Type B pancreatic cell (in vitro differentiated cells): ENCODE results near the gene DBR1. TPM values are rescaled to one million over a fixed set of nuclear protein-coding genes. Genes with fewer than 3 reads are reported as not detected.

Experiments
- DNase-seq: peaks from one replicate; pipeline ENCODE4 v3.0.0; 2021; ENCODE audit warnings: mixed read lengths; ENCODE audit not compliant: unreplicated experiment; ENCODE audit errors: extremely low spot score
- H3K27ac Mint-ChIP-seq: 2 replicates; pipeline ENCODE4 v1.8.0; 2021; ENCODE audit warnings: mild to moderate bottlenecking, mixed read lengths
- H3K27me3 Mint-ChIP-seq: 2 replicates; pipeline ENCODE4 v1.8.0; 2021; ENCODE audit warnings: mixed read lengths
- H3K36me3 Mint-ChIP-seq: 2 replicates; pipeline ENCODE4 v1.8.0; 2021; ENCODE audit warnings: mixed read lengths
- H3K4me1 Mint-ChIP-seq: one replicate; pipeline ENCODE4 v1.8.0; 2021; ENCODE audit warnings: mixed read lengths; ENCODE audit not compliant: unreplicated experiment
- H3K4me3 Mint-ChIP-seq: 2 replicates; pipeline ENCODE4 v1.8.0; 2021; ENCODE audit warnings: mild to moderate bottlenecking, mixed read lengths
- H3K9me3 Mint-ChIP-seq: 2 replicates; pipeline ENCODE4 v1.8.0; 2021; ENCODE audit warnings: mixed read lengths
- total RNA-seq: library from RNA; stranded (reverse); gene quantifications from 2 replicates; pipeline ENCODE4 v1.2.1, GENCODE V29; 2021; ENCODE audit warnings: low replicate concordance
- TF ChIP-seq, protein P1 (sequence below): fragments of 200-600 bp; sonication (generic); conservative IDR thresholded peaks from 2 replicates; pipeline ENCODE4 v1.5.0; 2021; ENCODE audit warnings: antibody characterized with exemption, mild to moderate bottlenecking

Gene DBR1
- total RNA-seq, 1 donor from 2014 or later, result 21.2 TPM

DNA sequence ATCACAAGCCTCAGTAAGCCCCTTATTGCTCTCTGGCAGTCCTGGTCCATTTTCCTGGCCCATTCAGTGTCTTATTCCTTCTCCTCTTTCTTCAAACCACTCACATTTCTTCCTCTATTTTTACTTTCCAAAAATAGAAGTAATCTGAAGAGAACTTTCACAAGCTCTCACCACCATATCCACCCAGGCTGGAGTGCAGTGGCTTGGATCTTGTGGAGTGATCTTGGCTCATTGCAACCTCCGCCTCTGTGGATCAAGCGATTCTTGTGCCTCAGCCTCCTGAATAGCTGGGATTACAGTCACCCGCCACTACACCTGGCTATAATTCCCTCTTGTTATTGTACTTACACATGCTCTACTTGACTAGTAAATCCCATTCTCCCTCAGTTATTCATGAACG is 29.2 kb upstream of the DBR1 start:
- H3K4me1 Mint-ChIP-seq, result peaks cover 23% of the 10 kb centered on the region
- TF ChIP-seq, protein P1, sequence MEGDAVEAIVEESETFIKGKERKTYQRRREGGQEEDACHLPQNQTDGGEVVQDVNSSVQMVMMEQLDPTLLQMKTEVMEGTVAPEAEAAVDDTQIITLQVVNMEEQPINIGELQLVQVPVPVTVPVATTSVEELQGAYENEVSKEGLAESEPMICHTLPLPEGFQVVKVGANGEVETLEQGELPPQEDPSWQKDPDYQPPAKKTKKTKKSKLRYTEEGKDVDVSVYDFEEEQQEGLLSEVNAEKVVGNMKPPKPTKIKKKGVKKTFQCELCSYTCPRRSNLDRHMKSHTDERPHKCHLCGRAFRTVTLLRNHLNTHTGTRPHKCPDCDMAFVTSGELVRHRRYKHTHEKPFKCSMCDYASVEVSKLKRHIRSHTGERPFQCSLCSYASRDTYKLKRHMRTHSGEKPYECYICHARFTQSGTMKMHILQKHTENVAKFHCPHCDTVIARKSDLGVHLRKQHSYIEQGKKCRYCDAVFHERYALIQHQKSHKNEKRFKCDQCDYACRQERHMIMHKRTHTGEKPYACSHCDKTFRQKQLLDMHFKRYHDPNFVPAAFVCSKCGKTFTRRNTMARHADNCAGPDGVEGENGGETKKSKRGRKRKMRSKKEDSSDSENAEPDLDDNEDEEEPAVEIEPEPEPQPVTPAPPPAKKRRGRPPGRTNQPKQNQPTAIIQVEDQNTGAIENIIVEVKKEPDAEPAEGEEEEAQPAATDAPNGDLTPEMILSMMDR, result no peak
- H3K27ac Mint-ChIP-seq, result no peak overlapping the region
- no peaks in the 10 kb centered on the region for H3K27me3 Mint-ChIP-seq
- peaks cover 21% of the 10 kb centered on the region for H3K36me3 Mint-ChIP-seq
- H3K9me3 Mint-ChIP-seq, result no peaks in the 10 kb centered on the region
- no peak for DNase-seq
- no peak overlapping the region for H3K4me3 Mint-ChIP-seq

DNA sequence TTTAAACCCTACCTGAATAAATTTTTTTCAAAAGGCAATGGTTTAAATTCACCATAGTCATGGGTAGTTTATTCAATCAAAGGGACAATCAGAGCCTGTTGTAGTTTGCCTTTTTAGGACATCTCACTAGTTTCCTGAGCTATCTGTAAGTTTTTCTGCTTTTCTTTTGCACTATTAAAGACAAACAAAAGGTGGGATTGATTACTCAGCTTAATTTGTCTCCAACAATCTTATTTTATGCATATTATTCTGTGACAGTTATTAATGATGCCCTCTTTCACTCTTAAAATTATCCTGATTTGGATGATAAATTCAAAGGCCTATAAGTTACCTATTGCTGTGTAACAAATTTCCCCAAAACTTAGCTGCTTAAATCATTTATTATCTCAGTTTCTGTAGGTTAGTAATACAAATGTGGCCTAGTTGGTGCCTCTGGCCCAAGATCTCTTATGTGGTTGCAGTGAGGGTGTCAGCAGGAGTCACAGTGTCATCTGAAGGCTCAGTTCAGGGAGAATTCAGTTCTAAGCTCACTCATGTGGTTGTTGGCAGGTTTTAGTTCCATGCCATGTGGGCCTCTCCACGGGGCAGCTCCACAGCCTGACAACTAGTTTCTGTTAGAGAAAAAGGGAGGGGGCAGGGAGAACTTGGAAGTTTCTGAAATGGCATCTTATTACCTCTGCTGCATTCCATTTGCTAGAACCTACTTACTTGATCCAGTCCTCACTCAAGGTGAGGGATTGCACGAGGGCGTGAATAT is 28.4 kb upstream of the DBR1 start:
- Mint-ChIP-seq H3K9me3 (no peaks in the 10 kb centered on the region), H3K36me3 (peaks cover 21% of the 10 kb centered on the region), H3K4me3 (no peak overlapping the region), H3K27me3 (no peaks in the 10 kb centered on the region), H3K27ac (no peak overlapping the region), H3K4me1 (peaks cover 17% of the 10 kb centered on the region)
- no peak for DNase-seq
- TF ChIP-seq, protein P1, result no peak

DNA sequence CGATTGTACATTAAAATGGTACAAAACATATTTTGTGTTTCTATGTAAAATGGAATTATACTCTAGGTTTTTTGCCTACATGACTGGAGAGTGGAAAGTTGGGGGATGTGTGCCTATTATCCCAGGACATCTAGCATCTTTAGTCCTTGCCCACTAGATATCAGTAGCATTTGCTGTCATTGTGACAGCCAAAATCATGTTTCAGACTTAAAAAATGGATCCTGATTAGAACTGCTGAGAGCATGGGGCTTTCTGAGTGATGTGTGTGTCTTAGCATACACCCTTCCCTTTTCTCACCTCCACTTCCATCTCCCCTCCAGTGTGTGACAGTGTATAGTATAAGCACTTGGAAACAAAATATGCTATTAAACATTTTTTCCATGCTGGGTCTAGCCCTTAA is 25.7 kb upstream of the DBR1 start:
- Mint-ChIP-seq H3K9me3 (no peaks in the 10 kb centered on the region), H3K36me3 (peaks cover 9% of the 10 kb centered on the region), H3K27ac (no peak overlapping the region), H3K27me3 (no peaks in the 10 kb centered on the region), H3K4me1 (peaks cover 14% of the 10 kb centered on the region), H3K4me3 (no peak overlapping the region)
- TF ChIP-seq, protein P1, result no peak
- no peak for DNase-seq

DNA sequence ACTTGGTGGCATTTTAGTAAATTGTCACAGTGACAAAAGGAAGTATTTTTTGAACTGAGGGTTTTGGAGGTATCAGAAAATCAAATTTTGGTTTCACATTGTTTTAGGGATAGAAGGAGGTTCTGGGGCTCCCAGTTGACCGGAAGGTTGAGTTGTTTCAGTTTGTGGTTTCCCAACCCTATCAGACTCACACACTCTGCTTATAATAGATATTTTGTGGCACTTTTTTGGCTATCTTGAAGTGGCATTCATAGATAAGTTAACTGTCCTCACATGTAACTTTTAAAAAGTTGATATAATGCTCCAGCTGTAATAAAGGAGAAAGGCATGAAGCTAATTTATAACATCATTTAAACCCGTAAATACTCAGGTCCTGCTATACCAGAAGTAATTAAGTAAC is 25.1 kb upstream of the DBR1 start:
- Mint-ChIP-seq H3K27ac (no peak overlapping the region), H3K36me3 (peaks cover 7% of the 10 kb centered on the region), H3K4me3 (no peak overlapping the region), H3K9me3 (no peaks in the 10 kb centered on the region), H3K4me1 (peaks cover 12% of the 10 kb centered on the region), H3K27me3 (no peaks in the 10 kb centered on the region)
- TF ChIP-seq, protein P1, result no peak
- no peak for DNase-seq

DNA sequence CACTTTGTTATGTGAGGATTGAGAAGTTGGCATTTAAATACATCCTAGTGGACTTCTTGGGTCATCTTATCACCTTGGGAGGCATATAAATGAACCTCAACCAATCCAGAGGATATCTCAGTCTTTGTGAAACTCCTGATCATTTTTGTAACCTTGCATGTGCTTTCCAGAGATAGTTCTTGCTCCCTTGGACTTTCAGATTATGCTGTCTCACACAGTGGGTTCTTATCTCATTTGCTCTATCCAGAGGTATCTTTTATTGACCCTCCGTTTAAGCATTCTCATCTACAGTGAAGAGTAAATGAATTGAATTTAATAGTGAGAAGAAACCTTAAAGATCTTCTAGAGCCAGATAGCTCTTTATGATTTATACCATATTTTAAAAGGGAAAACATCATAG is 22.8 kb upstream of the DBR1 start:
- Mint-ChIP-seq H3K9me3 (no peaks in the 10 kb centered on the region), H3K27ac (no peak overlapping the region), H3K36me3 (no peaks in the 10 kb centered on the region), H3K4me3 (no peak overlapping the region), H3K4me1 (no peaks in the 10 kb centered on the region), H3K27me3 (no peaks in the 10 kb centered on the region)
- DNase-seq, result no peak
- TF ChIP-seq, protein P1, result no peak

DNA sequence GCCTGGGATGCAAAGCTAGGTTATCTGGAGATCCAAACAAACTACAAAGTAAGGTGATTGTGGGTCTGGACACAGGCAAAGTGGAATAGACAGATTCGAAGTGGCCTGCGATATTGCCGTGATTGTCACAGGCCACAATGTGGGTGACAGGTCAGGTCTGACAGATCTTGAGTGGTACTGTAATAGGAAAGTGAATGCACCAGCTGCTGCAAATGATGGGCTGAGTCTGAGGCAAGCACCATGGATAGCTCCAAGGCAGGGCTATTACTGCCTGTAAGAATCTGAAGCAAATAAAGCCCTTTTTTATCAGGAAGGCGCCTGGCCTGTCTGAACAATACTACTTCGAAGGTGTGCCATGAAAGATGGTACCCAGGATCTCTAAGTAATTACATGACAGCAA is 22.3 kb upstream of the DBR1 start:
- DNase-seq, result no peak
- no peak overlapping the region for H3K4me3 Mint-ChIP-seq
- no peaks in the 10 kb centered on the region for H3K4me1 Mint-ChIP-seq
- H3K36me3 Mint-ChIP-seq, result no peaks in the 10 kb centered on the region
- H3K9me3 Mint-ChIP-seq, result no peaks in the 10 kb centered on the region
- TF ChIP-seq, protein P1, result no peak
- H3K27me3 Mint-ChIP-seq, result no peaks in the 10 kb centered on the region
- peak overlapping the region; percentile 31 for H3K27ac Mint-ChIP-seq
